Measurements from ENCODE around the gene TNFSF15.

The TNFSF15 gene

GRCh38 chr9:114787781-114788498, 17.9 kb downstream of the TNFSF15 start:
- DNase-seq (ENCODE audit: low spot score): no peak

GRCh38 chr9:114787214-114787613, 18.6 kb downstream of the TNFSF15 start:
- DNase-seq (ENCODE audit: low spot score): no peak

GRCh38 chr9:114785866-114786650, 19.8 kb downstream of the TNFSF15 start:
- no peak for DNase-seq (ENCODE audit: low spot score)

- no peak for DNase-seq (ENCODE audit: low spot score)
Measured at GRCh38 chr9:114784721-114785279, 21.0 kb downstream of the TNFSF15 start.

- DNase-seq (ENCODE audit: low spot score): no peak
Measured at GRCh38 chr9:114782586-114782985, 23.3 kb downstream of the TNFSF15 start.

GRCh38 chr9:114779352-114779845, 26.4 kb downstream of the TNFSF15 start:
- no peak for DNase-seq (ENCODE audit: low spot score)

GRCh38 chr9:114777821-114778609, 27.8 kb downstream of the TNFSF15 start:
- DNase-seq (ENCODE audit: low spot score): peak; percentile 17

GRCh38 chr9:114776683-114777399, 29.0 kb downstream of the TNFSF15 start:
- DNase-seq (ENCODE audit: low spot score): no peak

GRCh38 chr9:114775981-114776380, 29.9 kb downstream of the TNFSF15 start:
- DNase-seq (ENCODE audit: low spot score): no peak

- DNase-seq (ENCODE audit: low spot score): no peak
Measured at GRCh38 chr9:114775121-114775520, 30.7 kb downstream of the TNFSF15 start.

GRCh38 chr9:114774524-114774923, 31.3 kb downstream of the TNFSF15 start:
- DNase-seq (ENCODE audit: low spot score): no peak

- no peak for DNase-seq (ENCODE audit: low spot score)
Measured at GRCh38 chr9:114771889-114772288, 34.0 kb downstream of the TNFSF15 start.

GRCh38 chr9:114770991-114771390, 34.8 kb downstream of the TNFSF15 start:
- DNase-seq (ENCODE audit: low spot score): no peak

GRCh38 chr9:114769624-114770023, 36.2 kb downstream of the TNFSF15 start:
- no peak for DNase-seq (ENCODE audit: low spot score)

GRCh38 chr9:114763220-114763619, 42.6 kb downstream of the TNFSF15 start:
- no peak for DNase-seq (ENCODE audit: low spot score)

- DNase-seq (ENCODE audit: low spot score): no peak
Measured at GRCh38 chr9:114761523-114761922, 44.3 kb downstream of the TNFSF15 start.

GRCh38 chr9:114759512-114760341, 46.1 kb downstream of the TNFSF15 start:
- no peak for DNase-seq (ENCODE audit: low spot score)

GRCh38 chr9:114757984-114758383, 47.9 kb downstream of the TNFSF15 start:
- no peak for DNase-seq (ENCODE audit: low spot score)

- DNase-seq (ENCODE audit: low spot score): peak; percentile 31
Measured at GRCh38 chr9:114757395-114757794, 48.4 kb downstream of the TNFSF15 start.

GRCh38 chr9:114756920-114757319, 48.9 kb downstream of the TNFSF15 start:
- DNase-seq (ENCODE audit: low spot score): no peak

- no peak for DNase-seq (ENCODE audit: low spot score)
Measured at GRCh38 chr9:114754581-114754980, 51.3 kb downstream of the TNFSF15 start.
